Activated naive CD4-positive, alpha-beta T cell treated with anti-CD3 and anti-CD28 coated beads for 36 hours (primary cell): ENCODE measurements around the gene IYD. TPM values are rescaled to one million over a fixed set of nuclear protein-coding genes. Genes with fewer than 3 reads are reported as not detected.
"Not testable (repeated sequence)": the region's sequence is repeated elsewhere in the genome, so short reads cannot be mapped to it uniquely, and the experiment has no call there.

Experiments
- CTCF ChIA-PET: fragments of 350-600 bp; sonication (Branson Sonifier 250); formaldehyde crosslinking; loops from one replicate; lab custom pipeline; 2021; ENCODE audit warnings: antibody characterized with exemption; lab: Charles Lee
- DNase-seq: peaks from one replicate; pipeline ENCODE4 v3.0.0-alpha.2; 2020
- H3K27ac Mint-ChIP-seq: one replicate; pipeline ENCODE4 v1.8.0; 2021; ENCODE audit warnings: mild to moderate bottlenecking, mixed read lengths
- H3K27me3 Mint-ChIP-seq: one replicate; pipeline ENCODE4 v1.8.0; 2021; ENCODE audit warnings: low read depth, mixed read lengths
- H3K36me3 Mint-ChIP-seq: one replicate; pipeline ENCODE4 v1.8.0; 2021; ENCODE audit warnings: low read depth, mixed read lengths
- H3K4me1 Mint-ChIP-seq: one replicate; pipeline ENCODE4 v1.8.0; 2021; ENCODE audit warnings: low read depth, mixed read lengths
- H3K4me3 Mint-ChIP-seq: one replicate; pipeline ENCODE4 v1.8.0; 2021; ENCODE audit warnings: mild to moderate bottlenecking, moderate library complexity, mixed read lengths
- H3K9me3 Mint-ChIP-seq: one replicate; pipeline ENCODE4 v1.8.0; 2021; ENCODE audit warnings: mixed read lengths
- intact Hi-C: fragments of 100-400 bp; cut with micrococcal nuclease; formaldehyde crosslinking; loops from one replicate; pipeline ENCODE4 v1.15.1; 2023
- total RNA-seq, 2 experiments: library from RNA; stranded (reverse); gene quantifications; one replicate each; pipeline ENCODE4 v1.2.3, GENCODE V29; 2021

IYD gene
- total RNA-seq, 2 experiments from 2014 or later: not detected

- peaks cover 2% of the 10 kb centered on the region for H3K27me3 Mint-ChIP-seq
- intact Hi-C loops: no loop called here
- no peaks in the 10 kb centered on the region for H3K36me3 Mint-ChIP-seq
- no peaks in the 10 kb centered on the region for H3K9me3 Mint-ChIP-seq
- no peaks in the 10 kb centered on the region for H3K4me1 Mint-ChIP-seq
- no peak for DNase-seq
- CTCF ChIA-PET: interaction anchor here (0.7 to 1.4 kb wide), 2 partner anchors 26 to 41 kb away, joined by 3 to 4 read pairs; no protein-coding TSS in a partner anchor
- no peak overlapping the region for H3K4me3 Mint-ChIP-seq
- no peak overlapping the region for H3K27ac Mint-ChIP-seq
Measured at GRCh38 chr6:150354754-150355571, 13.8 kb upstream of the IYD start.

GRCh38 chr6:150355932-150356331 is 12.9 kb upstream of the IYD start:
- Mint-ChIP-seq H3K36me3 (no peaks in the 10 kb centered on the region), H3K27me3 (peaks cover 2% of the 10 kb centered on the region), H3K9me3 (no peaks in the 10 kb centered on the region), H3K4me3 (no peak overlapping the region), H3K4me1 (no peaks in the 10 kb centered on the region), H3K27ac (no peak overlapping the region)
- intact Hi-C loops: no loop called here
- DNase-seq: no peak
- CTCF ChIA-PET: interaction anchor here (0.5 to 1.4 kb wide), 2 partner anchors 40 to 722 kb away, joined by 4 read pairs; no protein-coding TSS in a partner anchor

GRCh38 chr6:150361876-150362275 is 6.9 kb upstream of the IYD start:
- H3K36me3 Mint-ChIP-seq: no peaks in the 10 kb centered on the region
- H3K4me3 Mint-ChIP-seq: no peak overlapping the region
- intact Hi-C loops: no loop called here
- H3K27ac Mint-ChIP-seq: no peak overlapping the region
- H3K9me3 Mint-ChIP-seq: no peaks in the 10 kb centered on the region
- H3K27me3 Mint-ChIP-seq: no peaks in the 10 kb centered on the region
- DNase-seq: no peak
- CTCF ChIA-PET: interaction anchor here (0.5 to 1.0 kb wide), 2 partner anchors 291 to 349 kb away, joined by 3 to 6 read pairs; no protein-coding TSS in a partner anchor
- no peaks in the 10 kb centered on the region for H3K4me1 Mint-ChIP-seq

- CTCF ChIA-PET: interaction anchor here (1.6 kb wide), 1 partner anchor 31 kb away, joined by 5 read pairs; no protein-coding TSS in a partner anchor
- no peaks in the 10 kb centered on the region for H3K4me1 Mint-ChIP-seq
Measured at GRCh38 chr6:150363733-150364132, 5.1 kb upstream of the IYD start.

GRCh38 chr6:150366118-150366778 is 2.6 kb upstream of the IYD start:
- Mint-ChIP-seq H3K4me1 (no peaks in the 10 kb centered on the region), H3K27ac (no peak overlapping the region), H3K36me3 (no peaks in the 10 kb centered on the region), H3K4me3 (no peak overlapping the region), H3K27me3 (no peaks in the 10 kb centered on the region), H3K9me3 (no peaks in the 10 kb centered on the region)
- intact Hi-C loops: no loop called here
- DNase-seq: no peak
- CTCF ChIA-PET: no interaction called here

More at GRCh38 chr6:150363733-150364132, 5.1 kb upstream of the IYD start:
- no peaks in the 10 kb centered on the region for H3K27me3 Mint-ChIP-seq
- H3K4me3 Mint-ChIP-seq: no peak overlapping the region
- no peaks in the 10 kb centered on the region for H3K36me3 Mint-ChIP-seq
- no peak overlapping the region for H3K27ac Mint-ChIP-seq
- no peak for DNase-seq
- H3K9me3 Mint-ChIP-seq: no peaks in the 10 kb centered on the region
- intact Hi-C loops: no loop called here

- Mint-ChIP-seq H3K9me3 (no peaks in the 10 kb centered on the region), H3K27me3 (no peaks in the 10 kb centered on the region), H3K4me1 (no peaks in the 10 kb centered on the region), H3K27ac (no peak overlapping the region), H3K36me3 (no peaks in the 10 kb centered on the region), H3K4me3 (no peak overlapping the region)
- CTCF ChIA-PET: no interaction called here
- intact Hi-C loops: no loop called here
- no peak for DNase-seq
Measured at GRCh38 chr6:150369408-150369807, 596 bp downstream of the IYD start.

GRCh38 chr6:150370112-150370511 is 1.3 kb downstream of the IYD start:
- Mint-ChIP-seq H3K4me3 (no peak overlapping the region), H3K27ac (no peak overlapping the region), H3K27me3 (no peaks in the 10 kb centered on the region), H3K4me1 (no peaks in the 10 kb centered on the region), H3K9me3 (no peaks in the 10 kb centered on the region), H3K36me3 (no peaks in the 10 kb centered on the region)
- intact Hi-C loops: no loop called here
- DNase-seq: no peak
- CTCF ChIA-PET: interaction anchor here (0.9 kb wide), 1 partner anchor 289 kb away, joined by 3 read pairs; no protein-coding TSS in a partner anchor

- H3K4me3 Mint-ChIP-seq: no peak overlapping the region
- no peak for DNase-seq
- H3K36me3 Mint-ChIP-seq: no peaks in the 10 kb centered on the region
- H3K27ac Mint-ChIP-seq: no peak overlapping the region
- CTCF ChIA-PET: interaction anchor here (0.7 kb wide), 1 partner anchor 300 kb away, joined by 6 read pairs; no protein-coding TSS in a partner anchor
- H3K27me3 Mint-ChIP-seq: no peaks in the 10 kb centered on the region
- intact Hi-C loops: no loop called here
- no peaks in the 10 kb centered on the region for H3K4me1 Mint-ChIP-seq
- no peaks in the 10 kb centered on the region for H3K9me3 Mint-ChIP-seq
Measured at GRCh38 chr6:150371356-150371755, 2.5 kb downstream of the IYD start.

- Mint-ChIP-seq H3K36me3 (no peaks in the 10 kb centered on the region), H3K9me3 (no peaks in the 10 kb centered on the region), H3K27ac (no peak overlapping the region), H3K4me1 (no peaks in the 10 kb centered on the region), H3K4me3 (no peak overlapping the region), H3K27me3 (no peaks in the 10 kb centered on the region)
- intact Hi-C loops: no loop called here
- no peak for DNase-seq
- CTCF ChIA-PET: no interaction called here
Measured at GRCh38 chr6:150372051-150372450, 3.2 kb downstream of the IYD start.

GRCh38 chr6:150373260-150373701 is 4.5 kb downstream of the IYD start:
- no peaks in the 10 kb centered on the region for H3K27me3 Mint-ChIP-seq
- peak; percentile 7 for DNase-seq
- CTCF ChIA-PET: no interaction called here
- no peaks in the 10 kb centered on the region for H3K4me1 Mint-ChIP-seq
- intact Hi-C loops: no loop called here
- H3K4me3 Mint-ChIP-seq: no peak overlapping the region
- H3K27ac Mint-ChIP-seq: no peak overlapping the region
- H3K9me3 Mint-ChIP-seq: no peaks in the 10 kb centered on the region
- no peaks in the 10 kb centered on the region for H3K36me3 Mint-ChIP-seq

GRCh38 chr6:150374346-150374745 is 5.5 kb downstream of the IYD start:
- H3K27ac Mint-ChIP-seq, H3K4me3 Mint-ChIP-seq, H3K36me3 Mint-ChIP-seq, DNase-seq, H3K4me1 Mint-ChIP-seq, H3K9me3 Mint-ChIP-seq, CTCF ChIA-PET, H3K27me3 Mint-ChIP-seq, intact Hi-C loops: not testable (repeated sequence)

- Mint-ChIP-seq H3K9me3 (no peaks in the 10 kb centered on the region), H3K27ac (no peak overlapping the region), H3K4me3 (no peak overlapping the region), H3K36me3 (no peaks in the 10 kb centered on the region), H3K4me1 (no peaks in the 10 kb centered on the region), H3K27me3 (peaks cover 8% of the 10 kb centered on the region)
- no peak for DNase-seq
- intact Hi-C loops: no loop called here
- CTCF ChIA-PET: no interaction called here
Measured at GRCh38 chr6:150377211-150377781, 8.5 kb downstream of the IYD start.
